8988T (cell line): ENCODE measurements around the gene CD63.

Source experiments
- DNase-seq: peaks from one replicate; pipeline ENCODE4 v3.0.0; 2011

The CD63 gene

DNA sequence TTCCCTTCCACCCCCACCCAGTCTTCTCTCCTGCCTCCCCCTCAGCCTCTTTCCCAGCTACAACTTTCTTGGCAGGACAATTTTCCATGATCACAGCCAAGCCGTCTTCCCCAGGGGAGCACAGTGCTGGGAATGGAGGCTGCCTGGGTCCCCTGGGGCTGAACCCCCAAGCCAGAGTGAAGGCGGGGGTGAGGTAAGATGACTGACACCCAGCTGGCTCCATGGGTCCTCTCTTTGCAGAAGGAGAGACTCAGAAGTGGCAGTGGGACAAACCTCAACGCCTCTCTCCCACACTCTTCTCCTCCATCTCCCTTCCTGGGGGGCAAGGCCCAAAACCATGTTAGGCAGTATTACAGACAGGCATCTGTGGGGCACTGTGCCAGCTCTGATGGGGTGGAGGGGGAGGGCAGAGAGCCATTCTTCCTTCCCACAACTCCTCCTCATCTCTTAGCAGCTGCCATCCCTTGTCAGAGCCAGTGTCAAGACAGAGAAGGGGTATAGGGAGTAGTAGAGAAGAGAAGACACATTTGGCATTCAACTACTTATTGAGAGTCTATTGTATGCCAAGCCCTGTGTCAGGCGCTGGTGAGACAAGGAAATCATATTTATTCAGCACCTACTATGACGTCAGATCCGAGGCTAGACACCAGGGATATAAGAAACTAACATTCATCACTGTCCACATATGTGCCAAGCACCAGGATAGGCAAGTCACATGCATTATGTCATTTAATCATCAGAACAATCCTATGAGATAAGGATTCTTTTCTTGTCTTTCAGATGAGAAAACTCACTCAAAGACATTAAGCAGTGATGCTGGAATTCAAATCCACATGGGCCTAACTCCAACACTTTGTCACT, 24.7 kb downstream of the CD63 start:
- no peak for DNase-seq

DNA sequence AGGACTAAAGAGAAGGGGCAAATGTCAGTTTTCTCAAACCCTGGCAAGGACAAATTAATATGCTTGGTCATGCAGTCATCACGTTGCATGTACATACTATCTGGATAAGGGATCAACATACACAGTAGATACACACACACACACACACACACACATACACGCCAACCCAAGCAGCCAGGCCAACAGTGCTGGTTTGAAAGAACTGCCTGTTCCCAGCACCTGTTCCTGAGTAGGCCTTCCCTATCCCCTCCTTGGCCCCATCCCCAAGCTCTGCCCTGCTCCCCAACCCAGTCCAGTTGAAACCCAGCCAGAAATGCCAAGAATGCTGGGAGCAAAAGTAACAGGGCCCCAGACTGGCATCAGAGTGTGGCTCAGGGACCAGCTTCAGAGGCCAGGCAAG, 25.5 kb downstream of the CD63 start:
- no peak for DNase-seq

DNA sequence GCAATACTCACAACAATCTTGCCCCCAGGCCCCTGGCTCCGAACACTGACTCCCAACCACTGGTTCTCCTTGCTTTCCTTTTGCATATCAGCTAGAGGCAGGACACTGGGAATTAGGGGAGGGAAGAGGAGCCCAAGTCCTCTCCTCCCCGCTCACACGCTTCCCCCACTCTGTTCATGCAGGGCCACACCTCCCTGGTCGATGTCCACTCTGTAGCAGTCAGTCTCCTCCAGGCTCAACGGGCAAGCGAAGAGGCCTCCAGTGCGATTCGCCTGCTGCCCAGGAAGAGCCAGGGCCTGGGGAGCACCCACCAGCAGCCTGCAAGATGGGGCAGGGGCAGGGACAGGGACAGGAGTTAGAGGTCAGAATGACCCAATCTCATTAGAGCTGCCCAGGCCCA, 25.9 kb downstream of the CD63 start:
- DNase-seq: no peak

DNA sequence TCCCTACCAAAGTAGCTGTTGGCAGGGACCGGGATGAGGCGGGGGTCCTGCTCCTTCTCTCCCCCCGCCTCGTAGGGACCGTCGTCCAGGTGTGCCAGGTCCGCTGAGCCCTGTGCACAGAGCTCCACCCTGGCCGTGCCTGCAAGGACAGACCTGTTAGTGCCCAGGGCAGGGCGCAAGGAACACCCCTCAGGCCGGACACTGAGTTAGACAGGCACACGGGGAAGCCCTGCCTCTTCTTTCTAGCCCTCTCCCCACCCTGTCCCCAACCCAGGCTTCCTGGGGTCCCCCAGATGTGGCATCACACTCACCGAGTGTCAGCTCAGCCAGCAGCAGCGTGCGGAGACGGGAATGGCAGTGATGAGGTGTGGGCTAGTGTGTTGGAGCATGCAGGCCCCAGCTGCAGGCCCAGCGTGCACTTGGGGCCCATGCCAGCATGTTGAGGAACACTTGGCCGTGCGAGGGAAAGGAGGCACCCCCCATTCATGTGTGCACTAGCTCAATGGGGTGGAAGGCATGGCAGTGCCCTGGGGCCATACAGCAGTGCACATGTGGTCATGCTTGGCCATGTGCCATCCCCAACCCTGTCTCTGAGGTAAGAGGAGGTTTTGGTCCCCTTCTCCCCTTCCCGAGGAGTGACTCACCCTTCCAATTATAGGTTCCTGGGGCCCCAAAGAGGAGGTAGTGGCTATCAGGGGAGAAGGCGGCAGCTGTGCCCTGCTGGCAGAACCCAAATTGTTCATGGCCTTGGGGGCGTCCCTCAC, 28.4 kb downstream of the CD63 start:
- peak; percentile 9 for DNase-seq

DNA sequence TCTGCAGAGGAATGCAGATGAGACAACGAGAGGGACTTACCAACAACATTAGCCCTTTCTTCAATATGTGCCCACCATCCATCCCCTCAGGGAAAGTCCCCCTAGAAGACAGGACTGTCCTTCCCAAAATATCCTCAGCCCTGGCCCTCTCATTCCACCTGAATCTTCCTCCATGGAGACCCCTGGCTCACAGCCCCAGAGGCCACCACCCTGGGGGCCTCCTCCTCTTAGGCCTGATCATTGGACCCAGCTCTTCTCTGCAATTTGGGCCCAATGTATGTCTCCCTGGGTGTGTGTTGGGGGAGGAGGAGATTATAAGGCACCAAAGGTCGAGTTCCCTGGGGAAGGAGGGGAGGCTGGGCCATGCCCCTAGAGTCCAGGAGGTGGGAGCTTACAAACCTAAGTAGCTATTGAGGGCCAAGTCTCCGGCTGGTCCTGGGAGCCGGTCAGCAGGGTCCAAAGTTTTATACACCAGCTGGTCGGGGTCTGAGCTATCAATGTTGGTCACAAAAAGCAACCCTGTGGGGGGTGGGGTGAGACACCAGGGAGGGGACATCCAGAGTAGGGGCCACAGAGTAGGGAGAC, 29.2 kb downstream of the CD63 start:
- peak; percentile 4 for DNase-seq

- DNase-seq: no peak
These were observed 29.8 kb downstream of the CD63 start for GRCh38 chr12:55698965-55699364.

- peak; percentile 4 for DNase-seq
These were observed 30.4 kb downstream of the CD63 start for GRCh38 chr12:55698241-55698955.

- peak; percentile 8 for DNase-seq
These were observed 31.1 kb downstream of the CD63 start for GRCh38 chr12:55697686-55698085.

GRCh38 chr12:55696796-55697462, 31.9 kb downstream of the CD63 start:
- peak; percentile 2 for DNase-seq

GRCh38 chr12:55696141-55696540, 32.7 kb downstream of the CD63 start:
- DNase-seq: no peak

DNA sequence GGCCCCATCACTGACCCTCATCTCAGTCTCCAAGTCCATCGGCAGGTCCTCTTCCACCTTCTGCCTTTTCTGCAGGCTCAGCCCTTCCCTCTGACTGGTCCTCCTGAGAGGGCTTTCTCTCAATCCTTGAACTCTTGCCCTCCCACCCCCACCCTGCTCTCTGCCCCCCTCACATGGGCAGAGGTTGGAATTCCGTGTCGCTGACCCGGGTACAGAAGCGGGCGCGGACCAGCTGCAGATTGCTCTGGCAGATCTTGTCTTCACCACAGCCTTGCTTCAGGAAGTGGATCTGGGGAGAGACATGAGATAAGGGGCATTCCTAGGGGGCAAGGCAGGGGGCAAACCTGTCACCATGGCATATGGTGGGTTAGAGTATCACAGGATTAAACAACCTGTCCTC, 33.5 kb downstream of the CD63 start:
- DNase-seq: no peak

GRCh38 chr12:55694651-55695050, 34.2 kb downstream of the CD63 start:
- DNase-seq: no peak

DNA sequence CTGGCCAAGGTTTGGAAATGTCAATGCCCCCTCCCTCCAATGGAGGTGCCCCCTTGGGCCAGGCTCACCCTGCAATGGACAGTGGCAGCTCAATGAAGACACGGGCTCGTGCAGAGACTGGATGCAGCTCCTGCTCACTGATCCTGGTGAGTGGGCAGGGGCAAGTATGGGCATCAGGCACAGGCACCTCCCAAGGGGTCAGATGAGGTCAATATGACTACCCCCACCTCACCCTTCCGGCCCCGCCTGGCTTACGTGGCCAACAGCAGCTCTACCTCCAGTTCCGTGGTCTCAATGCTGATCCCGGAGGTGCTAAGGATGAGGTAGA, 34.7 kb downstream of the CD63 start:
- DNase-seq: no peak

DNA sequence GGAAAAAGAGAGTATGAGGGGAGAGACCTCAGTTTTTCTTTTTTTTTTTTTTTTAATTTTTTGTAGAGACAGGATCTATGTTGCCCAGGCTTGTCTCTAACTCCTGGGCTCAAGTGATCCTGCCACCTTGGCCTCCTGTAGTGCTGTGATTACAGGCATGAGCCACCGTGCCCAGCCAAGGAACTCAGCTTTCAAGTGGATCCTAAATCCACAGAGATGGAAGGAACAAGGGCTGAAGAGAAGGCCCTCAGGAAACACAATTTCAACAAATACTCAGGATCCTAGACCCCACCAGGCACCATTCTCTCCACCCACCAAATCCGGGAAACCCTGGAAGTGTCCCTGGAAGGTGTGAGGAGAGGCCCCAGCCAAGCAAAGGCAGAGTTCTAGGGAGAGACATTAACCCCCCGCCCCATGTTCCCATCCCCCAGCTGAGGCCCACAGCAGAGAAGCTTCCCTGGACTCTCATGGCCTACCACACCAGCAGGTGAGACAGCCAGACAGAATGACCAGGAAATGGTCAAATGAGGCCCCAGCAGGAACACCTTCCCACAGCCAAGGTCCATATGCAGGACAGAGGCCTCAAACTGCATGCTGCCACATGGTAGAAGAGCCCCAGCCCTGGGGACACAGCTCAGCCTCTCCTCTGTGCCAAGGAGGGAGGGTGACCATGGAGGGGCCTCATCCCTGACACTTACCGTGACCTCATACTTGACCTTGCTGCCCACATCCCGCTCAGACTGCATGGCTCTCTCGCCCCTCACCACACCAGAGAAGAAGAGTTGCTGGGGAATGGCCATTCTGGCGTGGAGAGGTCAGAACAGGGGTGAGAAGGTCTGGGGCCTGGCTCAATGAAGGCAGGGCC, 35.3 kb downstream of the CD63 start:
- DNase-seq: no peak

DNA sequence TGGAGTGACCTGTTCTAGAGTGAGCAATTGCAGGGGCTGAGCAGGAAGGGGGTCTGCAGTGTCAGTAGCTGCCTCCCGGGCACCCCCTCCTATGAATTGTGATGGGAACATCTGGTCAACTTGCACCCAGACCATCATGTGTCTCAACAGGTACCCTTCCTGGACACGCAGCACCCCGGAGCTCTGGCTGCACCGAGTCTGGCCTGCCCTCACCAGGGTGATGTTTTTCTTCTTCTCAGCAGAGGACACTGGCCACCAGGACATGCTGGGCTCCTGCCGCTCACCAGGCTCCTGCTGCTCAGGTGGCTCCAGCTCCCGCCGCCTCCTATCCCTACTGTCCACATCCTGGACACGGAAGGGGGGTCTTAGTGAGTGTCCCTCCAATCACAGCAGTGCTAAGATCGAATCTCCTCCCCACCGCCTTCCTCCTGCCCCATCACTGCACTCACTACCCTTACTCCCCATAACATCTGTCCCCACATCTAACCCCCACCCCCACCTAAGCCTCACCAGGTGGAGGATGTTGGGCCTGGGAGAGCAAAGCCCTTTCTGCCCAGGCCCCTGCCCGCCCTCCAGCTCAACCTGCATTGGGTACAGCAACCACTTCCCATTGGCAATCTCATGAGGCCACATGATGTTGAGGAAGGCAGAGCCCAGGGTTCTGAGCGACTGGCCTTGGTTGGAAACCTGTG, 36.0 kb downstream of the CD63 start:
- no peak for DNase-seq

DNA sequence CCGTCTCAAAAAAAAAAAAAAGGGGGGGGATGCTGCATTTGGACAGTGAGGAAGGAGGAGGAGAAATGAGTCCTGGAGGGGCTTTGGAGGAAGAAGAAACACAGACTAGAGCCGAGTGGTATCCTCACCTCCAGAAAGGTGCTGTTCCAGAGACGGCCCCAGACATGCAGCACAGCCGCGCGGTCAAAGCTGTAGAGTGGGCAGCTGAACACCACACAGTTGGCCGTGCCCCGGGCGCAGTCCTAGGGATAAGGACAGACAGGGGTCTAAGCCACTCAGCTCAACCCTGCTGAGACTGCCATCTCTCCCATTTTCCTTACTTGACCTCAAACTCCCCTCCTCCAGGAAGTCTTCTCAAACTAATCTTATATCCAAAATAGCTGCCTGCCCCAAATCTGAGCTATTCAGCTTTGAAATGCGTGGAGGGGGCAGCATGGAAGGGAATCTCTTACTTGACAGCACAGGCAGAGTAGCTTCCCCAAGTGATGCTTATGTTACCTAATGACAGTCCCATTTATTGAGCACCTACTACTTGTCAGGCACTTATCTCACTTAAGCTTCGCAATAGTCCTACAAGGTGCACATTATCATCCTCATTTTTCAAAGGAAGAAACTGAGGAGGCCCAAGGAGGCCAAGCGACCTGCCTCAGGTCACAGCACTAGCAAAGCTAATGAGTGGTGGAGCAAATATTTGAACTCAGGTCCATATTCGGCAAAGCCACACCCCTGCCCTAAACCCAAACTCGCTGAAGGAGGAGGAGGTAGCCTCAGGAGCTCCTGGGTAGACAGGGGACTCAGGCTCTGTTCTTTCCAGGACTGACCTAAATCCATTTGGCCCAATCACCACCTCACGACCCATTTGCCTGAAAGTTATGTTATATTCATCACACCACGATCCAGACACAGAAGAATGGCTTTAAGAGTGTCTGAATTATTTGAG, 39.8 kb downstream of the CD63 start:
- DNase-seq: no peak

DNA sequence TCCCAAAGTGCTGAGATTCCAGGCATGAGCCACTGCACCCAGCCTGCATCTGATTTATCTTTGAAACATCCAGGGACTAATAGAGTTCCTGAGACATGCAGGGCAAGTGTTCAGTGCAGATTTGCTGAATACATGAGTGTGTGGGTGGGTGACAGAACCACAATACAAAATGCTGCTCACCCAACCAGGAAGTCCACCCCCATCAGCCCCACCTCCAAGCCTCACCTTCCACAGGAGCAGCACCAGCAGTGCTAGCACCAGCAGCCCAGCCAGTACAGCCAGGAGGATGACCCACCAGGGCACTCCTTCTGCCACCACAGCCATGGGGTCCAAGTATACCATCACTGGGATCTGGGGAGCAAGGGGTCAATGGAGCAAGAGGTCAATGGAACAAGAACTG, 41.1 kb downstream of the CD63 start:
- DNase-seq: no peak

- DNase-seq: no peak
These were observed 42.3 kb downstream of the CD63 start for GRCh38 chr12:55686366-55687010.

- no peak for DNase-seq
These were observed 43.1 kb downstream of the CD63 start for GRCh38 chr12:55685671-55686070.
